Prostate gland (tissue), 2 donors: ENCODE results near the gene ING2. TPM values are rescaled to one million over a fixed set of nuclear protein-coding genes. Genes with fewer than 3 reads are reported as not detected.
"Not testable (repeated sequence)": the region's sequence is repeated elsewhere in the genome, so short reads cannot be mapped to it uniquely, and the experiment has no call there.

Experiments used
- DNase-seq: peaks from one replicate; pipeline ENCODE4 v3.0.0-alpha.2; 2019; ENCODE audit warnings: low spot score
- H3K27ac ChIP-seq, 2 donors: fragments of 200-600 bp; sonication (generic); 2 replicates each; pipeline ENCODE4 v1.5.1; 2017 to 2019
- H3K27me3 ChIP-seq: fragments of 200-600 bp; sonication (generic); replicated peaks from 2 replicates; pipeline ENCODE4 v1.5.1; 2019; ENCODE audit not compliant: insufficient read depth
- H3K36me3 ChIP-seq, 2 donors: fragments of 200-600 bp; sonication (generic); 1 replicate in 1 of 2; 2 replicates in 1 of 2; pipeline versions ENCODE4 v1.5.1 to v1.8.1; 2017 to 2019
- H3K4me1 ChIP-seq: fragments of 200-600 bp; sonication (generic); replicated peaks from 2 replicates; pipeline ENCODE4 v1.5.1; 2019
- H3K4me3 ChIP-seq, 2 donors: fragments of 200-600 bp; sonication (generic); 2 replicates each; pipeline ENCODE4 v1.5.1; 2017 to 2019
- H3K9me3 ChIP-seq: fragments of 200-600 bp; sonication (generic); 2 replicates; pipeline ENCODE4 v1.5.1; 2017
- POLR2A ChIP-seq: fragments of 450-650 bp; IDR thresholded peaks from one replicate; pipeline ENCODE4 v1.6.1; 2016; ENCODE audit warnings: antibody characterized with exemption, mild to moderate bottlenecking
- POLR2AphosphoS5 ChIP-seq: sonication (generic); formaldehyde crosslinking; IDR thresholded peaks from one replicate; pipeline ENCODE4 v1.6.1; 2017; ENCODE audit warnings: antibody characterized with exemption
- WGBS: methylation state at CpG from one replicate; pipeline ENCODE4 v1.1.5; 2018; 5-methylcytosine and 5-hydroxymethylcytosine counted together
- intact Hi-C: fragments of 100-400 bp; cut with DNase I; formaldehyde crosslinking; loops from one replicate; pipeline ENCODE4 v1.14.2; 2022
- total RNA-seq, 2 donors: library from RNA; depleted of rRNA; stranded (reverse); fragments of >200 nt; gene quantifications; one replicate each; pipeline ENCODE4 v1.1.0, GENCODE V29; 2016
- TF ChIP-seq, protein P1 (sequence below), 4 experiments: fragments of 200-600 bp in 2 of 4; fragments of 450-650 bp in 2 of 4; sonication (generic) in 2 of 4; IDR thresholded peaks; 1 replicate in 3 of 4; 2 replicates in 1 of 4; pipeline ENCODE4 v1.5.1; 2016 to 2019; ENCODE audit warnings: antibody characterized with exemption in 4 of 4, mild to moderate bottlenecking in 2 of 4, moderate library complexity in 2 of 4

Gene ING2
- total RNA-seq, 2 donors from 2014 or later: 23.1 to 34.6 TPM

DNA sequence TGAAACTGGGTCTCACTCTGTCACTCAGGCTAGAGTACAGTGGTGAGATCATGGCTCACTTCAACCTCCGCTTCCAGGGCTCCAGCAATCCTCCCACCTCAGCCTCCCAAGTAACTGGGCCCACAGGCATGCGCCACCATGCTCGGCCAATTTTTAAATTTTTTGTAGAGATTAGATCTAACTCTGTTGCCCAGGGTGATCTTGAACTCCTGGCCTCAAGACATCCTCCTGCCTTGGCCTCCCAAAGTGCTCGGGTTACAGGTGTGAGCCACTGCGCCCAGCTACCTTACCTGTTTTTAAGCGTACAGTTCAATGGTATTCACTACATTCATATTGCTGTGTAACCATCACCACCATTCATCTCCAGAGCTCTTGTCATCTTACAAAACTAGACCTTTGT is 41.5 kb downstream of the ING2 start:
- H3K4me1 ChIP-seq: no peaks in the 10 kb centered on the region
- intact Hi-C loops: no loop called here
- TF ChIP-seq POLR2AphosphoS5 (no peak), POLR2A (no peak)
- TF ChIP-seq, protein P1, sequence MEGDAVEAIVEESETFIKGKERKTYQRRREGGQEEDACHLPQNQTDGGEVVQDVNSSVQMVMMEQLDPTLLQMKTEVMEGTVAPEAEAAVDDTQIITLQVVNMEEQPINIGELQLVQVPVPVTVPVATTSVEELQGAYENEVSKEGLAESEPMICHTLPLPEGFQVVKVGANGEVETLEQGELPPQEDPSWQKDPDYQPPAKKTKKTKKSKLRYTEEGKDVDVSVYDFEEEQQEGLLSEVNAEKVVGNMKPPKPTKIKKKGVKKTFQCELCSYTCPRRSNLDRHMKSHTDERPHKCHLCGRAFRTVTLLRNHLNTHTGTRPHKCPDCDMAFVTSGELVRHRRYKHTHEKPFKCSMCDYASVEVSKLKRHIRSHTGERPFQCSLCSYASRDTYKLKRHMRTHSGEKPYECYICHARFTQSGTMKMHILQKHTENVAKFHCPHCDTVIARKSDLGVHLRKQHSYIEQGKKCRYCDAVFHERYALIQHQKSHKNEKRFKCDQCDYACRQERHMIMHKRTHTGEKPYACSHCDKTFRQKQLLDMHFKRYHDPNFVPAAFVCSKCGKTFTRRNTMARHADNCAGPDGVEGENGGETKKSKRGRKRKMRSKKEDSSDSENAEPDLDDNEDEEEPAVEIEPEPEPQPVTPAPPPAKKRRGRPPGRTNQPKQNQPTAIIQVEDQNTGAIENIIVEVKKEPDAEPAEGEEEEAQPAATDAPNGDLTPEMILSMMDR (IDR thresholded peaks at IDR 0.05): no peak
- no peak for DNase-seq
- H3K27me3 ChIP-seq: no peaks in the 10 kb centered on the region
- no peak overlapping the region for H3K27ac ChIP-seq
- H3K36me3 ChIP-seq: no peaks in the 10 kb centered on the region
- 96% methylated on average over 6 of the region's 6 CpGs for WGBS
- no peaks in the 10 kb centered on the region for H3K9me3 ChIP-seq
- no peak overlapping the region for H3K4me3 ChIP-seq

DNA sequence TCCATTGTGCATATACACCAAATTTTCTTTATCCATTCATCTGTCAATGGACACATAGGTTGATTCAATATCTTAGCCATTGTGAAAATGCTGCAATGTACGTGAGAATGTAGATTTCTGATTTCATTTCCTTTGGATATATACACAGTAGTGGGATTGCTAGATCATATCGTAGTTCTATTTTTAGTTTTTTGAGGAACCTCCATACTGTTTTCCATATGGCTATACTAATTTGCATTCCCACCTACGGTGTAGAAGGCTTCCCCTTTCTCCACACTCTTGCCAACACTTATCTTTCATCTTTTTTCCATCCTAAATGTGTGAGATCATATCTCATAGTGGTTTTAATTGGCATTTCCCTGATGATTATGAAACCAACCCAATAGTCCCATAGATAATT is 43.4 kb downstream of the ING2 start:
- DNase-seq: no peak
- Histone ChIP-seq H3K36me3 (no peaks in the 10 kb centered on the region), H3K27me3 (no peaks in the 10 kb centered on the region), H3K9me3 (no peaks in the 10 kb centered on the region), H3K27ac (no peak overlapping the region), H3K4me1 (no peaks in the 10 kb centered on the region), H3K4me3 (no peak overlapping the region)
- TF ChIP-seq POLR2AphosphoS5 (no peak), POLR2A (no peak)
- TF ChIP-seq, protein P1 (IDR thresholded peaks at IDR 0.05): no peak
- intact Hi-C loops: no loop called here
- 92% methylated on average over 3 of the region's 3 CpGs for WGBS

DNA sequence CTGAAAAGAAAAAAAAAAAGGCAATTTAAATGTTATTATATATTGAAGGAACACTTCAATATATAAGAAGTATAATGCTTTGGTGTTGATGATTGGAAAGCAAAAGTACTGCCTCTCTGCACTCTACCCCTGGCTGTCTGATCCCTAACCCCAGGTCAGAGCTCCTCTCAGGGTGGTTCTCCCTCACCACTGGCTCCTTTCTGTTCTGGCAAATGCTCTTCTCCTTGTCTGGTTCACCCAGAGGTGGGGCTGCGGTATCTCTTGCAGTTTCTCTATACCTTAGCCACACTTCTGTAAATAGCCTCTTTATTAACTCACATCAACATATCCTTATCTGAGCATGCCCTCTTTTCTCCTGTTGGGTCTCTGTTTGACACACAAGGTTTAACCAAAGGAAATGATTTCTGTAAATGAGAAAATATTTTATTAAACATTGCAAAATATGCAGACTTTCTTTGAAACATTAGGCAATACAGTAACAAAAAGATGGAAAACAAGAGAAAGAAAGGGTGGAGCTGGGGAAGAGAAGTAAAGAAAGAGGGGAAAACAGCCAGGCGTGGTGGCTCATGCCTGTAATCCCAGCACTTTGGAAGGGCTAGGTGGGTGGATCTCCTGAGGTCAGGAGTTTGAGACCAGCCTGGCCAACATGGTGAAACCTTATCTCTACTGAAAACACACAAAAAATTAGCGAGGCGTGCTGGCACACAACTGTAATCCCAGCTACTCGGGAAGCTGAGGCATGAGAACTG is 45.7 kb downstream of the ING2 start:
- H3K36me3 ChIP-seq: no peaks in the 10 kb centered on the region
- no peaks in the 10 kb centered on the region for H3K4me1 ChIP-seq
- intact Hi-C loops: no loop called here
- no peaks in the 10 kb centered on the region for H3K9me3 ChIP-seq
- no peak overlapping the region for H3K27ac ChIP-seq
- WGBS: 68% methylated on average over 5 of the region's 5 CpGs
- H3K27me3 ChIP-seq: no peaks in the 10 kb centered on the region
- no peak overlapping the region for H3K4me3 ChIP-seq
- no peak for TF ChIP-seq POLR2AphosphoS5
- TF ChIP-seq POLR2A: no peak
- TF ChIP-seq, protein P1 (IDR thresholded peaks at IDR 0.05): no peak
- no peak for DNase-seq

DNA sequence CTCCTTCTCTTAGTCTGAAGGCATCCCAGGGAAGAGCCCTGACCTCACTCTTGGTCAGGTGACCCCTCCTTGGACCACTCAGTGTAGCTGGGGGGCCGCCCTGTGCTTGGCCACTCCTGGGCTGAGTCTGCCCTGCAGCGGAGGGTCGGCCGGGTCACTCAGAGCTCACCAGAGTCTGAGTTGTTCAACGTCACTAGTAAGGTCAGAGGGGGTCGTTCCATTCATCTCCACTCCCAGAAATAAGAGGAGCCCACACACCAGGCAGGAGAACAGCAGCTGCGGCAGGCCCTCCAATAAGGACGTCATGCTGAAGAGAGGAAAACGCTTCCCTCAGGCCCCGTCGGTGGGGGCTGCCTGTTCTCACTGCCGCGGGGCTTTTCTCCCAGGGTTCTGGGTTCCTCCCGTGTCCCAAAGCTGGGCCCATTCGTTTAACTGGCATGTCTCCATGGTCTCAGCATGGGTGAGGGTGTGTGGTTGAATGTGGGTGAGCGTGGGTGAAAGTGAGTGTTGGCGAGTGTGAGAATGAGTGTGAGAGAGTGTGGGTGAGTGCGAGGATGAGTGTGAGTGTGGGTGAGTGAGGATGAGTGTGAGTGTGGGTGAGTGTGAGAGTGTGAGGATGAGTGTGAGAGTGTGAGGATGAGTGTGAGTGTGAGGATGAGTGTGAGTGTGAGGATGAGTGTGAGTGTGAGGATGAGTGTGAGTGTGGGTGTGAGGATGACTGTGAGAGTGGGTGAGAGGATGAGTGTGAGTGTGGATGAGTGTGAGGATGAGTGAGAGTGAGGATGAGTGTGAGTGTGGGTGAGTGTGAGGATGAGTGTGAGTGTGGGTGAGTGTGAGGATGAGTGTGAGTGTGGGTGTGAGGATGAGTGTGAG is 47.7 kb downstream of the ING2 start:
- H3K27ac ChIP-seq: no peak overlapping the region
- H3K4me3 ChIP-seq: no peak overlapping the region
- no peaks in the 10 kb centered on the region for H3K36me3 ChIP-seq
- 91% methylated on average over 18 of the region's 18 CpGs for WGBS
- H3K27me3 ChIP-seq: peaks cover 6% of the 10 kb centered on the region
- no peak for DNase-seq
- H3K4me1 ChIP-seq: no peaks in the 10 kb centered on the region
- intact Hi-C loops: no loop called here
- H3K9me3 ChIP-seq: no peaks in the 10 kb centered on the region
- TF ChIP-seq POLR2AphosphoS5 (no peak), POLR2A (no peak)
- TF ChIP-seq, protein P1 (IDR thresholded peaks at IDR 0.05): no peak

DNA sequence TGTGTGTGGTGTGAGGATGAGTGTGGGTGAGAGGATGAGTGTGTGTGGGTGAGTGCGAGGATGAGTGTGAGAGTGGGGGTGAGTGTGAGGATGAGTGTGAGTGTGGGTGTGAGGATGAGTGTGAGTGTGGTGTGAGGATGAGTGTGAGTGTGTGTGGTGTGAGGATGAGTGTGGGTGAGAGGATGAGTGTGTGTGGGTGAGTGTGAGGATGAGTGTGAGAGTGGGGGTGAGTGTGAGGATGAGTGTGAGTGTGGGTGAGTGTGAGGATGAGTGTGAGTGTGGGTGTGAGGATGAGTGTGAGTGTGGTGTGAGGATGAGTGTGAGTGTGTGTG is 48.3 kb downstream of the ING2 start:
- intact Hi-C loops, H3K9me3 ChIP-seq, H3K4me1 ChIP-seq, H3K27me3 ChIP-seq, H3K27ac ChIP-seq, DNase-seq, H3K36me3 ChIP-seq, H3K4me3 ChIP-seq: not testable (repeated sequence)
- WGBS: no CpG with 5 or more reads among the region's 1 CpG
